Panc1 (cell line): ENCODE results near the gene USP3. TPM values are rescaled to one million over a fixed set of nuclear protein-coding genes. Genes with fewer than 3 reads are reported as not detected.

Experiments used
- ATAC-seq: fragments of 200-7000 bp; cut with Tn5 transposase; 2 replicates; pipeline ENCODE4 v1.9.1; 2020; ENCODE audit warnings: mild to moderate bottlenecking, moderate library complexity
- BruUV-seq: library from RNA; stranded (reverse); fragments of 400-500 nt; replicated peaks from 2 replicates; lab custom pipeline; 2021; lab: Mats Ljungman, UMichigan
- CTCF ChIA-PET: fragments of 300-600 bp; sonication (Branson Sonifier 250); formaldehyde crosslinking; loops from one replicate; lab custom pipeline; 2022; ENCODE audit warnings: antibody characterized with exemption; lab: Charles Lee
- POLR2A ChIA-PET: fragments of 300-600 bp; sonication (Branson Sonifier 250); formaldehyde crosslinking; loops from one replicate; lab custom pipeline; 2022; ENCODE audit warnings: antibody characterized with exemption; lab: Charles Lee
- DNase-seq: peaks from one replicate; pipeline ENCODE4 v3.0.0-alpha.2; 2010; ENCODE audit warnings: low read depth, low spot score
- H3K27ac ChIP-seq: 2 replicates; pipeline ENCODE4 v1.5.1; 2011; ENCODE audit warnings: mild to moderate bottlenecking, low read length, inconsistent platforms
- H3K27me3 ChIP-seq: fragments of 200-500 bp; sonication (Bioruptor generic); 2 replicates; pipeline ENCODE4 v1.6.0; 2014; ENCODE audit warnings: low read length, inconsistent platforms; ENCODE audit not compliant: control insufficient read depth, insufficient read depth
- H3K36me3 ChIP-seq: fragments of 200-500 bp; sonication (Bioruptor generic); 2 replicates; pipeline ENCODE4 v1.5.1; 2014; ENCODE audit warnings: inconsistent platforms, mild to moderate bottlenecking, low read length, moderate library complexity; ENCODE audit not compliant: control insufficient read depth, insufficient read depth
- H3K4me1 ChIP-seq: 2 replicates; pipeline ENCODE4 v1.5.1; 2011; ENCODE audit warnings: inconsistent platforms, mild to moderate bottlenecking, low read length, moderate library complexity; ENCODE audit not compliant: control insufficient read depth, insufficient read depth
- H3K4me3 ChIP-seq, 2 experiments: 2 replicates each; pipeline ENCODE4 v1.5.1; 2011 to 2012; ENCODE audit warnings: low read depth in 2 of 2, low read length in 2 of 2, mild to moderate bottlenecking in 2 of 2, inconsistent platforms in 1 of 2, moderate library complexity in 1 of 2
- H3K9me3 ChIP-seq: fragments of 200-500 bp; sonication (Bioruptor generic); 2 replicates; pipeline ENCODE4 v1.5.1; 2014; ENCODE audit warnings: low read depth, mild to moderate bottlenecking, inconsistent platforms, low read length, moderate library complexity; ENCODE audit not compliant: control insufficient read depth, insufficient read depth
- POLR2AphosphoS5 ChIP-seq: IDR thresholded peaks from 2 replicates; pipeline ENCODE4 v1.6.1; 2012; ENCODE audit warnings: mild to moderate bottlenecking, low read depth, low read length, moderate library complexity
- SIN3A ChIP-seq: IDR thresholded peaks from 2 replicates; pipeline ENCODE4 v1.6.1; 2012; ENCODE audit warnings: low read depth, mild to moderate bottlenecking, low read length, moderate library complexity, borderline replicate concordance; ENCODE audit not compliant: insufficient read depth
- TCF7L2 ChIP-seq: IDR thresholded peaks from 2 replicates; pipeline ENCODE4 v1.6.1; 2011; ENCODE audit warnings: mild to moderate bottlenecking, low read depth, low read length, inconsistent platforms
- in situ Hi-C: cut with HindIII; loops from 2 replicates; pipeline ENCODE4 v1.10.0; 2016; ENCODE audit warnings: low sequenced_read_pairs, low pct_unique_long_range_greater_than_20kb
- intact Hi-C: fragments of 100-400 bp; cut with micrococcal nuclease; formaldehyde crosslinking; loops from one replicate; pipeline ENCODE4 v1.10.0; 2022; ENCODE audit not compliant: unreplicated experiment
- total RNA-seq: library from RNA; stranded (reverse); gene quantifications from one replicate; pipeline ENCODE4 v1.2.1, GENCODE V29; 2021; ENCODE audit not compliant: unreplicated experiment
- TF ChIP-seq, protein P1 (sequence below), 2 experiments: IDR thresholded peaks; 2 replicates each; pipeline ENCODE4 v1.6.1; 2011 to 2012; ENCODE audit warnings: low read depth in 2 of 2, control low read depth in 1 of 2, low read length in 1 of 2, mild to moderate bottlenecking in 1 of 2, moderate library complexity in 1 of 2; ENCODE audit not compliant: insufficient read depth in 1 of 2
- TF ChIP-seq, protein P2 (sequence below): fragments of 450-650 bp; IDR thresholded peaks from 2 replicates; pipeline ENCODE4 v1.5.1; 2017; ENCODE audit warnings: mild to moderate bottlenecking

Gene USP3
- total RNA-seq, 1 experiment from 2014 or later, result 51.4 TPM

DNA sequence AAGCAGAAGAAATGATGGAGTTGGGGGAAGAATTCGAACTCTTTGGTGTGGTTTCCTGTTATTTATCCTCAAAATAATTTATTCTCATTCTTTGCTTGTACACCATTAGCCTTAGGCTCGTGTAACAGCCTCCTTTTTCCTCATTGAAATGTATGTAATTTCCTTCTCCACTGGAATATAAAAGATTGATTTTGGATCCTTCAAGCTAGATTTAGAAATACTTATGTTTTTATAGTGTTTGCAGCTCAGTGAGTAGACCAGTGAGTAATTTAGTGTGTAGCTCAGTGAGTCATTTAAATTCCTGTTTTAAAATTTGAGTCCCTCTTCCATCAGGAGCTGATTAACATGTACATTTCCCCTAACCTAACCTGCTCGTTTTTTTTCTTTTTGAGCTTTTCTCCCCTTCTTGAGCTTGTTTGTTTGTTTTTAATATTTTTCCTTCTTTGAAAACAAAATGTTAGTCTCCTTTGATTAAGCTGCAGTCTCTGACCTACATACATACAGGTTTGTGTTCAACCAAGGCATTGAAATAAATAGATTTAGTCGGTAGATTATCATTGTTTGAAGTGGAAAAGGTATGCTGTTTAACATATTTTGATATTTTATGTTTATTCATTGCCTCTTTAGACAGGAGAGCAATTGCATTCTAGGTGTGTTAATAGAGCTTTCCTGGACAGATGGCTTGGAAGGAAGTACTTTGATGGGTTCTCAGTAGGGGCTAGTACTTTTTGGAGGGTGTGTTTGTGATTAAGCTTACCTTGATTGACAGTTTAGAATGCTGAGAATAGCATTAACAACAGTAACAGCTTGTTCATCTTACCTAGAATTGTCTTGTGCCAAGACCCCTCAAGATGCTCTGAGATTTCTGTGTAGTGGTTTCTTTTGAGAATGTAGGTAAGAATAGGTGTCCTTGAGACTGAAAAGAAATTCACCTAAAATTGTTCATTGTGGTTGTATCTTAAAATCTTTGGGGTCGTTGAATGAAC is 5.9 kb downstream of the USP3 start:
- peak overlapping the region; percentile 0 to 13; a peak in 2 of 4 replicates for H3K4me3 ChIP-seq
- POLR2A ChIA-PET, result interaction anchor here (0.5 kb wide), 1 partner anchor 15 kb away, joined by 3 read pairs; no protein-coding TSS in a partner anchor
- TF ChIP-seq, protein P1, sequence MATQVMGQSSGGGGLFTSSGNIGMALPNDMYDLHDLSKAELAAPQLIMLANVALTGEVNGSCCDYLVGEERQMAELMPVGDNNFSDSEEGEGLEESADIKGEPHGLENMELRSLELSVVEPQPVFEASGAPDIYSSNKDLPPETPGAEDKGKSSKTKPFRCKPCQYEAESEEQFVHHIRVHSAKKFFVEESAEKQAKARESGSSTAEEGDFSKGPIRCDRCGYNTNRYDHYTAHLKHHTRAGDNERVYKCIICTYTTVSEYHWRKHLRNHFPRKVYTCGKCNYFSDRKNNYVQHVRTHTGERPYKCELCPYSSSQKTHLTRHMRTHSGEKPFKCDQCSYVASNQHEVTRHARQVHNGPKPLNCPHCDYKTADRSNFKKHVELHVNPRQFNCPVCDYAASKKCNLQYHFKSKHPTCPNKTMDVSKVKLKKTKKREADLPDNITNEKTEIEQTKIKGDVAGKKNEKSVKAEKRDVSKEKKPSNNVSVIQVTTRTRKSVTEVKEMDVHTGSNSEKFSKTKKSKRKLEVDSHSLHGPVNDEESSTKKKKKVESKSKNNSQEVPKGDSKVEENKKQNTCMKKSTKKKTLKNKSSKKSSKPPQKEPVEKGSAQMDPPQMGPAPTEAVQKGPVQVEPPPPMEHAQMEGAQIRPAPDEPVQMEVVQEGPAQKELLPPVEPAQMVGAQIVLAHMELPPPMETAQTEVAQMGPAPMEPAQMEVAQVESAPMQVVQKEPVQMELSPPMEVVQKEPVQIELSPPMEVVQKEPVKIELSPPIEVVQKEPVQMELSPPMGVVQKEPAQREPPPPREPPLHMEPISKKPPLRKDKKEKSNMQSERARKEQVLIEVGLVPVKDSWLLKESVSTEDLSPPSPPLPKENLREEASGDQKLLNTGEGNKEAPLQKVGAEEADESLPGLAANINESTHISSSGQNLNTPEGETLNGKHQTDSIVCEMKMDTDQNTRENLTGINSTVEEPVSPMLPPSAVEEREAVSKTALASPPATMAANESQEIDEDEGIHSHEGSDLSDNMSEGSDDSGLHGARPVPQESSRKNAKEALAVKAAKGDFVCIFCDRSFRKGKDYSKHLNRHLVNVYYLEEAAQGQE (IDR thresholded peaks at IDR 0.05; ENCODE audit: insufficient read depth in 1 of 2, low read depth in 2 of 2, low read length in 1 of 2), result no peak
- TF ChIP-seq, protein P2, sequence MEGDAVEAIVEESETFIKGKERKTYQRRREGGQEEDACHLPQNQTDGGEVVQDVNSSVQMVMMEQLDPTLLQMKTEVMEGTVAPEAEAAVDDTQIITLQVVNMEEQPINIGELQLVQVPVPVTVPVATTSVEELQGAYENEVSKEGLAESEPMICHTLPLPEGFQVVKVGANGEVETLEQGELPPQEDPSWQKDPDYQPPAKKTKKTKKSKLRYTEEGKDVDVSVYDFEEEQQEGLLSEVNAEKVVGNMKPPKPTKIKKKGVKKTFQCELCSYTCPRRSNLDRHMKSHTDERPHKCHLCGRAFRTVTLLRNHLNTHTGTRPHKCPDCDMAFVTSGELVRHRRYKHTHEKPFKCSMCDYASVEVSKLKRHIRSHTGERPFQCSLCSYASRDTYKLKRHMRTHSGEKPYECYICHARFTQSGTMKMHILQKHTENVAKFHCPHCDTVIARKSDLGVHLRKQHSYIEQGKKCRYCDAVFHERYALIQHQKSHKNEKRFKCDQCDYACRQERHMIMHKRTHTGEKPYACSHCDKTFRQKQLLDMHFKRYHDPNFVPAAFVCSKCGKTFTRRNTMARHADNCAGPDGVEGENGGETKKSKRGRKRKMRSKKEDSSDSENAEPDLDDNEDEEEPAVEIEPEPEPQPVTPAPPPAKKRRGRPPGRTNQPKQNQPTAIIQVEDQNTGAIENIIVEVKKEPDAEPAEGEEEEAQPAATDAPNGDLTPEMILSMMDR, result no peak
- TF ChIP-seq TCF7L2 (no peak), POLR2AphosphoS5 (no peak)
- peak; percentile 56 for DNase-seq
- CTCF ChIA-PET, result interaction anchor here (0.7 to 1.5 kb wide), 3 partner anchors 23 to 108 kb away, joined by 3 to 4 read pairs (median 3); no protein-coding TSS in a partner anchor
- intact Hi-C loops, result no loop called here
- no TSS peak for BruUV-seq
- H3K36me3 ChIP-seq, result no peaks in the 10 kb centered on the region; the same call in 1 of the 2 replicates
- H3K27me3 ChIP-seq, result no peaks in the 10 kb centered on the region
- peak; percentile 61 for ATAC-seq
- in situ Hi-C loops, result no loop called here
- H3K4me1 ChIP-seq, result peaks cover 88% of the 10 kb centered on the region
- H3K9me3 ChIP-seq, result no peaks in the 10 kb centered on the region
- peak overlapping the region; percentile 96 for H3K27ac ChIP-seq

DNA sequence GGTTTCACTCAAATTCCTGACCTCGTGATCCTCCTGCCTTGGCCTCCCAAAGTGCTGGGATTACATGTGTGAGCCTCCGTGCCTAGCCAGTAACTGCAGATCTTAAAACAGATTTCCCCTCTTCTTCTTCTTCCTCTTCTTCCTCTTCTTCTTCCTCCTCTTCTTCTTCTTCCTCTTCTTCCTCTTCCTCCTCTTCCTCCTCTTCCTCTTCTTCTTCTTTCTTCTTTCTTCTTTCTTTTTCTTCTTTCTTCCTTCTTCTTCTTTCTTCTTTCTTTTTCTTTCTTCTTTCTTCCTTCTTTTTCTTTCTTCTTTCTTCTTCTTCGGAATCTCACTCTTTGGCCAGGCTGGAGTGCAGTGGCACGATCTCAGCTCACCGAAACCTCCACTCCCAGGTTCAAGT is 7.8 kb downstream of the USP3 start:
- Histone ChIP-seq H3K27ac (no peak overlapping the region), H3K27me3 (no peaks in the 10 kb centered on the region), H3K9me3 (no peaks in the 10 kb centered on the region), H3K36me3 (no peaks in the 10 kb centered on the region), H3K4me3 (no peak overlapping the region), H3K4me1 (peaks cover 94% of the 10 kb centered on the region)
- ATAC-seq, result no peak
- DNase-seq, result no peak
- ChIA-PET CTCF (no interaction called here), POLR2A (interaction anchor here (0.6 to 0.7 kb wide), 2 partner anchors 24 to 25 kb away, joined by 3 to 7 read pairs; no protein-coding TSS in a partner anchor)
- in situ Hi-C loops, result no loop called here
- TF ChIP-seq, protein P1 (IDR thresholded peaks at IDR 0.05; ENCODE audit: insufficient read depth in 1 of 2, low read depth in 2 of 2, low read length in 1 of 2), result no peak
- TF ChIP-seq SIN3A (no peak), POLR2AphosphoS5 (no peak), TCF7L2 (no peak)
- TF ChIP-seq, protein P2, result no peak
- intact Hi-C loops, result no loop called here
- BruUV-seq, result no TSS peak
